Heart right ventricle (tissue), 16 donors: Measurements from ENCODE around the gene PCDHGB6. TPM values are rescaled to one million over a fixed set of nuclear protein-coding genes. Genes with fewer than 3 reads are reported as not detected.

ENCODE experiments used
- ATAC-seq, 8 donors: fragments of 200-7000 bp; cut with Tn5 transposase; one replicate each; pipeline ENCODE4 v1.9.1; 2020; ENCODE audit warnings: mild to moderate bottlenecking in 8 of 8, moderate library complexity in 8 of 8, moderate number of reproducible peaks in 1 of 8
- DNase-seq, 2 donors: peaks; one replicate each; pipeline ENCODE4 v3.0.0-alpha.2; 2020
- H3K27ac ChIP-seq, 10 donors: fragments of 200-600 bp; sonication (generic) in 2 of 10; one replicate each; pipeline versions ENCODE4 v1.5.0 to v1.8.0; 2020 to 2022; ENCODE audit warnings: mild to moderate bottlenecking in 3 of 10
- H3K27me3 ChIP-seq, 7 donors: fragments of 200-600 bp; one replicate each; pipeline ENCODE4 v1.8.0; 2021 to 2022; ENCODE audit warnings: mild to moderate bottlenecking in 2 of 7
- H3K36me3 ChIP-seq, 9 donors: fragments of 200-600 bp; sonication (generic) in 1 of 9; one replicate each; pipeline versions ENCODE4 v1.5.0 to v1.8.0; 2020 to 2022; ENCODE audit warnings: mild to moderate bottlenecking in 2 of 9
- H3K4me1 ChIP-seq, 9 donors: fragments of 200-600 bp; sonication (generic) in 1 of 9; one replicate each; pipeline versions ENCODE4 v1.5.0 to v1.8.0; 2020 to 2022; ENCODE audit warnings: mild to moderate bottlenecking in 4 of 9
- H3K4me3 ChIP-seq, 10 donors: fragments of 200-600 bp; sonication (generic) in 2 of 10; one replicate each; pipeline versions ENCODE4 v1.5.0 to v1.8.0; 2020 to 2022; ENCODE audit warnings: mild to moderate bottlenecking in 7 of 10, moderate library complexity in 2 of 10
- H3K9me3 ChIP-seq, 11 donors: fragments of 200-600 bp in 10 of 11; sonication (generic) in 2 of 11; one replicate each; pipeline versions ENCODE4 v1.5.0 to v1.8.0; 2013 to 2022; ENCODE audit warnings: mild to moderate bottlenecking in 2 of 11, control low read depth in 1 of 11, moderate library complexity in 1 of 11
- CTCF ChIP-seq, 9 donors: fragments of 200-600 bp; sonication (generic) in 2 of 9; IDR thresholded peaks; one replicate each; pipeline versions ENCODE4 v1.5.0 to v1.8.0; 2021 to 2022; ENCODE audit warnings: antibody characterized with exemption in 9 of 9, mild to moderate bottlenecking in 5 of 9, moderate library complexity in 1 of 9
- WGBS, 2 donors: extraction: QIAGEN DNeasy Blood & Tissue Kit; methylation state at CpG; one replicate each; pipeline ENCODE4 v1.1.7; 2013; ENCODE audit warnings: inconsistent platforms in 1 of 2; 5-methylcytosine and 5-hydroxymethylcytosine counted together
- intact Hi-C, 10 donors: fragments of 100-400 bp; cut with DNase I; formaldehyde crosslinking; loops; one replicate each; pipeline versions ENCODE4 v1.11.1 to v1.14.2; 2022
- polyA plus RNA-seq, 2 donors: library from polyadenylated mRNA; stranded (reverse); fragments of 200-250 nt; gene quantifications; one replicate each; pipeline ENCODE4 v1.2.3, GENCODE V29; 2013
- total RNA-seq, 10 donors: library from RNA; stranded (reverse); fragmentation: NEBNext Ultra II Directional in 3 of 10; extraction: Animal tissue kit (Norgen Biotek cat#: 25700) in 3 of 10; gene quantifications; one replicate each; pipeline versions ENCODE4 v1.2.1 to v1.2.4, GENCODE V29; 2021 to 2023
- donor health status: Arrhythmogenic right ventricular cardiomyopathy.
- donor health status: ischemic (EF 13 %, LVEDD 7.1; RV severe dilation, severe dysfunction).
- donor health status: healthy with polysubstance abuse.
- donor health status: DM: no; HTN: yes; CAD: no.
- donor health status: DM: no; HTN: no; CAD: no.
- donor health status: ischemic (EF 25% LVEDD 6.9; RV normal size, moderate dysfunction).
- donor health status: ischemic (EF 25% LVEDD 5.7; RV mildly dilated, moderate dysfunction).
- donor health status: healthy.
- donor health status: DM: yes; HTN: yes; CAD: no.
- donor health status: Ischemic cardiomyopathy.
- donor health status: ischemic (EF 35%, LVEDD 5.7; RV mildly dilated, moderate dysfunction).
- donor health status: nonischemic (EF 11% LVEDD 7.7; RV severe dilation, severe dysfunction).
- donor health status: DM: yes; HTN: yes; CAD: no.
- donor health status: PGD.
- donor health status: ischemic (EF 29% LVEDD 5.4; RV normal size, mild dysfunction).
- donor health status: nonischemic (EF 23%, LVEDD 6.1; RV moderate dilation, normal function).

PCDHGB6 gene
- total and polyA plus RNA-seq, 12 donors = 1.1 to 10.2 (median 6.4) TPM

GRCh38 chr5:141439411-141440141, 31.8 kb downstream of the PCDHGB6 start:
- no peak for TF ChIP-seq CTCF (IDR thresholded peaks at IDR 0.05)
- DNase-seq = no peak
- Histone ChIP-seq H3K36me3 (peaks cover 0 to 33% (median 0%) of the 10 kb centered on the region in 9 donors), H3K4me3 (no peak overlapping the region), H3K9me3 (peaks cover 0 to 94% (median 40%) of the 10 kb centered on the region in 11 donors), H3K4me1 (peaks cover 0 to 16% (median 0%) of the 10 kb centered on the region in 9 donors), H3K27me3 (no peaks in the 10 kb centered on the region), H3K27ac (no peak overlapping the region)
- intact Hi-C loops = loop anchor here in 1 of 10 donors (5.0 kb wide), 1 partner anchor 38 kb away; the partner anchor contains the start of gene PCDHGC3
- ATAC-seq = peak in 3 of 8 donors; percentile 26 to 70 (median 68)
- 60 to 66% methylated on average over 10 of the region's 10 CpGs for WGBS, 2 donors

- intact Hi-C loops = loop anchor here in 1 of 10 donors (5.0 kb wide), 1 partner anchor 37 kb away; the partner anchor contains the start of gene PCDHGC3
- peaks cover 0 to 40% (median 0%) of the 10 kb centered on the region in 9 donors for H3K36me3 ChIP-seq
- DNase-seq = no peak
- H3K4me1 ChIP-seq = peaks cover 0 to 16% (median 0%) of the 10 kb centered on the region in 9 donors
- WGBS, 2 donors = 97% methylated on average over 9 of the region's 9 CpGs
- no peak for ATAC-seq
- H3K9me3 ChIP-seq = peaks cover 0 to 94% (median 45%) of the 10 kb centered on the region in 11 donors
- H3K4me3 ChIP-seq = no peak overlapping the region
- no peaks in the 10 kb centered on the region for H3K27me3 ChIP-seq
- TF ChIP-seq CTCF (IDR thresholded peaks at IDR 0.05) = no peak
- no peak overlapping the region for H3K27ac ChIP-seq
Measured at GRCh38 chr5:141440341-141440740, 32.5 kb downstream of the PCDHGB6 start.

- H3K4me3 ChIP-seq = no peak overlapping the region
- H3K36me3 ChIP-seq = peaks cover 0 to 32% (median 0%) of the 10 kb centered on the region in 9 donors
- DNase-seq (no peak), ATAC-seq (peak; percentile 60 to 92 (median 82))
- peaks cover 0 to 88% (median 38%) of the 10 kb centered on the region in 11 donors for H3K9me3 ChIP-seq
- 51 to 53% methylated on average over 50 of the region's 50 CpGs for WGBS, 2 donors
- H3K4me1 ChIP-seq = peaks cover 0 to 16% (median 0%) of the 10 kb centered on the region in 9 donors
- intact Hi-C loops = loop anchor here in 1 of 10 donors (5.0 kb wide), 1 partner anchor 36 kb away; the partner anchor contains the start of gene PCDHGC3
- H3K27me3 ChIP-seq = no peaks in the 10 kb centered on the region
- peak overlapping the region in 1 of 10 donors; percentile 5 for H3K27ac ChIP-seq
- TF ChIP-seq CTCF (IDR thresholded peaks at IDR 0.05) = peak in 1 of 9 donors; percentile 5
Measured at GRCh38 chr5:141441571-141442170, 33.9 kb downstream of the PCDHGB6 start.

Other genes with a start within 250 kb of the PCDHGB6 start
Only the 30 nearest of the 37 such genes appear.
- 1 to 10 TPM in 3 of 10 donors, under 1 TPM in 7; 0.28 to 1.3 (median 0.68) TPM for gene PCDHB10, start 215.7 kb upstream of the PCDHGB6 start, total RNA-seq
- under 1 TPM; 0.42 to 0.59 TPM for gene PCDHB10, start 215.7 kb upstream of the PCDHGB6 start, polyA plus RNA-seq
- 1 to 10 TPM in 7 of 10 donors, under 1 TPM in 3; 0.64 to 2.8 (median 1.4) TPM for gene PCDHB11, start 208.4 kb upstream of the PCDHGB6 start, total RNA-seq
- under 1 TPM; 0.26 to 0.37 TPM for gene PCDHB11, start 208.4 kb upstream of the PCDHGB6 start, polyA plus RNA-seq
- 1 to 10 TPM in 6 of 10 donors, under 1 TPM in 4; 0.79 to 1.7 (median 1.1) TPM for gene PCDHB12, start 199.3 kb upstream of the PCDHGB6 start, total RNA-seq
- gene PCDHB12, start 199.3 kb upstream of the PCDHGB6 start, polyA plus RNA-seq = under 1 TPM; 0.51 to 0.58 TPM
- 1 to 10 TPM; 2.7 to 5.4 (median 3.6) TPM for gene PCDHB13, start 194.1 kb upstream of the PCDHGB6 start, total RNA-seq
- gene PCDHB13, start 194.1 kb upstream of the PCDHGB6 start, polyA plus RNA-seq = 1 to 10 TPM; 1.0 to 1.3 TPM
- 1 to 10 TPM; 1.4 to 9.0 (median 4.2) TPM for gene PCDHB14, start 184.7 kb upstream of the PCDHGB6 start, total RNA-seq
- gene PCDHB14, start 184.7 kb upstream of the PCDHGB6 start, polyA plus RNA-seq = 1 to 10 TPM; 1.2 to 2.2 TPM
- 10 to 100 TPM in 2 of 10 donors, 1 to 10 TPM in 8; 3.3 to 10.5 (median 5.2) TPM for gene PCDHB15, start 162.6 kb upstream of the PCDHGB6 start, total RNA-seq
- gene PCDHB15, start 162.6 kb upstream of the PCDHGB6 start, polyA plus RNA-seq = 1 to 10 TPM; 2.3 to 3.4 TPM
- gene SLC25A2, start 104.0 kb upstream of the PCDHGB6 start, total RNA-seq = under 1 TPM in 2 of 10 donors, not detected in 8; 0.28 TPM
- under 1 TPM in 1 of 2 donors, not detected in 1; 0.22 TPM for gene SLC25A2, start 104.0 kb upstream of the PCDHGB6 start, polyA plus RNA-seq
- 100 to 1,000 TPM in 8 of 10 donors, 10 to 100 TPM in 2; 93.4 to 111 (median 107) TPM for gene TAF7, start 87.2 kb upstream of the PCDHGB6 start, total RNA-seq
- gene TAF7, start 87.2 kb upstream of the PCDHGB6 start, polyA plus RNA-seq = 10 to 100 TPM; 33.1 to 89.9 TPM
- gene PCDHGA1, start 77.5 kb upstream of the PCDHGB6 start, total RNA-seq = 1 to 10 TPM; 2.1 to 5.0 (median 2.8) TPM
- gene PCDHGA1, start 77.5 kb upstream of the PCDHGB6 start, polyA plus RNA-seq = 1 to 10 TPM in 1 of 2 donors, under 1 TPM in 1; 0.57 to 1.5 TPM
- gene PCDHGA2, start 69.3 kb upstream of the PCDHGB6 start, total RNA-seq = 10 to 100 TPM in 6 of 10 donors, 1 to 10 TPM in 4; 7.0 to 15.3 (median 12.2) TPM
- 1 to 10 TPM; 1.6 to 2.0 TPM for gene PCDHGA2, start 69.3 kb upstream of the PCDHGB6 start, polyA plus RNA-seq
- gene PCDHGA3, start 64.2 kb upstream of the PCDHGB6 start, total RNA-seq = 10 to 100 TPM; 10.0 to 21.0 (median 15.2) TPM
- 1 to 10 TPM; 1.3 to 7.5 TPM for gene PCDHGA3, start 64.2 kb upstream of the PCDHGB6 start, polyA plus RNA-seq
- 10 to 100 TPM in 3 of 10 donors, 1 to 10 TPM in 7; 5.2 to 13.2 (median 9.0) TPM for gene PCDHGB1, start 57.9 kb upstream of the PCDHGB6 start, total RNA-seq
- 1 to 10 TPM in 1 of 2 donors, under 1 TPM in 1; 0.19 to 7.2 TPM for gene PCDHGB1, start 57.9 kb upstream of the PCDHGB6 start, polyA plus RNA-seq
- gene PCDHGA4, start 53.0 kb upstream of the PCDHGB6 start, total RNA-seq = 10 to 100 TPM in 8 of 10 donors, 1 to 10 TPM in 2; 7.4 to 16.0 (median 10.5) TPM
- 1 to 10 TPM in 1 of 2 donors, under 1 TPM in 1; 0.70 to 4.8 TPM for gene PCDHGA4, start 53.0 kb upstream of the PCDHGB6 start, polyA plus RNA-seq
- gene PCDHGB2, start 48.0 kb upstream of the PCDHGB6 start, total RNA-seq = 10 to 100 TPM in 7 of 10 donors, 1 to 10 TPM in 3; 8.2 to 17.0 (median 11.5) TPM
- 1 to 10 TPM in 1 of 2 donors, under 1 TPM in 1; 0.64 to 5.2 TPM for gene PCDHGB2, start 48.0 kb upstream of the PCDHGB6 start, polyA plus RNA-seq
- gene PCDHGA5, start 43.9 kb upstream of the PCDHGB6 start, total RNA-seq = 1 to 10 TPM; 5.5 to 9.7 (median 7.1) TPM
- 1 to 10 TPM in 1 of 2 donors, under 1 TPM in 1; 0.59 to 5.3 TPM for gene PCDHGA5, start 43.9 kb upstream of the PCDHGB6 start, polyA plus RNA-seq
- 10 to 100 TPM in 3 of 10 donors, 1 to 10 TPM in 7; 7.0 to 14.0 (median 9.3) TPM for gene PCDHGB3, start 37.8 kb upstream of the PCDHGB6 start, total RNA-seq
- 1 to 10 TPM in 1 of 2 donors, under 1 TPM in 1; 0.39 to 5.1 TPM for gene PCDHGB3, start 37.8 kb upstream of the PCDHGB6 start, polyA plus RNA-seq
- 10 to 100 TPM in 1 of 10 donors, 1 to 10 TPM in 9; 5.4 to 10.6 (median 8.1) TPM for gene PCDHGA6, start 34.1 kb upstream of the PCDHGB6 start, total RNA-seq
- 1 to 10 TPM; 1.2 to 9.4 TPM for gene PCDHGA6, start 34.1 kb upstream of the PCDHGB6 start, polyA plus RNA-seq
- 10 to 100 TPM in 1 of 10 donors, 1 to 10 TPM in 9; 5.9 to 11.5 (median 8.1) TPM for gene PCDHGA7, start 25.3 kb upstream of the PCDHGB6 start, total RNA-seq
- 1 to 10 TPM in 1 of 2 donors, under 1 TPM in 1; 0.54 to 6.4 TPM for gene PCDHGA7, start 25.3 kb upstream of the PCDHGB6 start, polyA plus RNA-seq
- gene PCDHGB4, start 20.3 kb upstream of the PCDHGB6 start, total RNA-seq = 10 to 100 TPM in 1 of 10 donors, 1 to 10 TPM in 9; 5.1 to 10.9 (median 7.3) TPM
- gene PCDHGB4, start 20.3 kb upstream of the PCDHGB6 start, polyA plus RNA-seq = 1 to 10 TPM in 1 of 2 donors, under 1 TPM in 1; 0.96 to 3.3 TPM
- gene PCDHGA8, start 15.4 kb upstream of the PCDHGB6 start, total RNA-seq = 10 to 100 TPM in 1 of 10 donors, 1 to 10 TPM in 9; 7.2 to 11.2 (median 8.7) TPM
- 1 to 10 TPM in 1 of 2 donors, under 1 TPM in 1; 0.28 to 3.7 TPM for gene PCDHGA8, start 15.4 kb upstream of the PCDHGB6 start, polyA plus RNA-seq
- gene PCDHGB5, start 10.1 kb upstream of the PCDHGB6 start, total RNA-seq = 10 to 100 TPM in 2 of 10 donors, 1 to 10 TPM in 8; 6.6 to 12.1 (median 8.2) TPM
- gene PCDHGB5, start 10.1 kb upstream of the PCDHGB6 start, polyA plus RNA-seq = 1 to 10 TPM; 1.6 to 3.8 TPM
- gene PCDHGA9, start 5.2 kb upstream of the PCDHGB6 start, total RNA-seq = 1 to 10 TPM; 4.0 to 8.3 (median 6.0) TPM
- gene PCDHGA9, start 5.2 kb upstream of the PCDHGB6 start, polyA plus RNA-seq = 1 to 10 TPM in 1 of 2 donors, under 1 TPM in 1; 0.55 to 7.1 TPM
- 1 to 10 TPM; 4.3 to 7.8 (median 6.7) TPM for gene PCDHGA10, start 5.0 kb downstream of the PCDHGB6 start, total RNA-seq
- 1 to 10 TPM in 1 of 2 donors, under 1 TPM in 1; 0.52 to 3.4 TPM for gene PCDHGA10, start 5.0 kb downstream of the PCDHGB6 start, polyA plus RNA-seq
- gene PCDHGB7, start 9.7 kb downstream of the PCDHGB6 start, total RNA-seq = 10 to 100 TPM in 8 of 10 donors, 1 to 10 TPM in 2; 5.9 to 12.6 (median 10.5) TPM
- 1 to 10 TPM; 1.9 to 5.6 TPM for gene PCDHGB7, start 9.7 kb downstream of the PCDHGB6 start, polyA plus RNA-seq
- gene PCDHGA11, start 13.0 kb downstream of the PCDHGB6 start, total RNA-seq = 1 to 10 TPM; 3.3 to 8.5 (median 5.4) TPM
- gene PCDHGA11, start 13.0 kb downstream of the PCDHGB6 start, polyA plus RNA-seq = 1 to 10 TPM in 1 of 2 donors, under 1 TPM in 1; 0.74 to 7.2 TPM
- gene PCDHGA12, start 22.5 kb downstream of the PCDHGB6 start, total RNA-seq = 1 to 10 TPM; 5.4 to 9.2 (median 6.1) TPM
- gene PCDHGA12, start 22.5 kb downstream of the PCDHGB6 start, polyA plus RNA-seq = 1 to 10 TPM; 1.6 to 5.3 TPM
- 10 to 100 TPM; 12.8 to 19.5 (median 15.9) TPM for gene PCDHGC3, start 67.9 kb downstream of the PCDHGB6 start, total RNA-seq
- gene PCDHGC3, start 67.9 kb downstream of the PCDHGB6 start, polyA plus RNA-seq = 10 to 100 TPM; 43.4 to 48.6 TPM
- 1 to 10 TPM; 1.7 to 4.3 (median 3.1) TPM for gene PCDHGC4, start 77.0 kb downstream of the PCDHGB6 start, total RNA-seq
- 1 to 10 TPM in 1 of 2 donors, under 1 TPM in 1; 0.12 to 5.0 TPM for gene PCDHGC4, start 77.0 kb downstream of the PCDHGB6 start, polyA plus RNA-seq
- gene PCDHGC5, start 81.1 kb downstream of the PCDHGB6 start, total RNA-seq = 1 to 10 TPM; 2.2 to 4.9 (median 3.3) TPM
- 10 to 100 TPM in 1 of 2 donors, under 1 TPM in 1; 0.38 to 10.2 TPM for gene PCDHGC5, start 81.1 kb downstream of the PCDHGB6 start, polyA plus RNA-seq
- 10 to 100 TPM; 27.3 to 93.2 (median 46.9) TPM for gene DIAPH1, start 211.0 kb downstream of the PCDHGB6 start, total RNA-seq
- 10 to 100 TPM; 28.4 to 48.6 TPM for gene DIAPH1, start 211.0 kb downstream of the PCDHGB6 start, polyA plus RNA-seq